Stimulated activated CD8-positive, alpha-beta memory T cell treated with anti-CD3 and anti-CD28 coated beads, Interleukin-7, amount 100 ng/mL, for 24 hours (primary cell): ENCODE data around the gene THEM5.
"Not testable (repeated sequence)": the region's sequence is repeated elsewhere in the genome, so short reads cannot be mapped to it uniquely, and the experiment has no call there.

Source experiments
- DNase-seq: peaks from one replicate; pipeline ENCODE4 v3.0.0-alpha.2; 2020; ENCODE audit warnings: low read depth

The THEM5 gene, protein sequence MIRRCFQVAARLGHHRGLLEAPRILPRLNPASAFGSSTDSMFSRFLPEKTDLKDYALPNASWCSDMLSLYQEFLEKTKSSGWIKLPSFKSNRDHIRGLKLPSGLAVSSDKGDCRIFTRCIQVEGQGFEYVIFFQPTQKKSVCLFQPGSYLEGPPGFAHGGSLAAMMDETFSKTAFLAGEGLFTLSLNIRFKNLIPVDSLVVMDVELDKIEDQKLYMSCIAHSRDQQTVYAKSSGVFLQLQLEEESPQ

DNA sequence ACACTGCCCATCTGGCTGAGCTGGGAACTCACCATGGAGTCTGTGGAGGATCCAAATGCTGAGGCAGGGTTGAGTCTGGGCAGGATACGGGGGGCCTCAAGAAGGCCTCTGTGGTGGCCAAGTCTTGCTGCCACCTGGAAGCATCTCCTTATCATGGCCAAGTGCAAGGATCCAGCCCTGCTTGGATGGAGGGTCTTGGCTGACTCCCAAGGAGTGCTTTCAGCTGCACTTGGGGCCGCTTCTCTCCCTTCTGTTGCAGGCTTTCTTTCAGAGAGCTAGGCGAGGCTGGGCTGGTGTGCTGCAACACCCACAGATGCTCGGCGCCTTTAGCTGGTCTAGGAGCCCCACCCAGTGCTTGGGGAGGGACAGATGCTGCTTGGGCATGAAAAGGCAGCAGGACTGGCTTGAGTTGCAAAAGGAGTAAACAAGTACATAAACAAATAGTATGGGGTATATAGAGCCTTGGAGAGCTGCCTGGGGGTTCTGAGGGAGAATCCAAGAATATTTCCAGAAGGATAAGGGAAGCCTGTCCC lies at the start of gene THEM5:
THEM5 (minus strand) TSS at position 302 of the 533 bp plus-strand sequence; CDS start at position 155, 147 bp downstream.
- no peak for DNase-seq

DNA sequence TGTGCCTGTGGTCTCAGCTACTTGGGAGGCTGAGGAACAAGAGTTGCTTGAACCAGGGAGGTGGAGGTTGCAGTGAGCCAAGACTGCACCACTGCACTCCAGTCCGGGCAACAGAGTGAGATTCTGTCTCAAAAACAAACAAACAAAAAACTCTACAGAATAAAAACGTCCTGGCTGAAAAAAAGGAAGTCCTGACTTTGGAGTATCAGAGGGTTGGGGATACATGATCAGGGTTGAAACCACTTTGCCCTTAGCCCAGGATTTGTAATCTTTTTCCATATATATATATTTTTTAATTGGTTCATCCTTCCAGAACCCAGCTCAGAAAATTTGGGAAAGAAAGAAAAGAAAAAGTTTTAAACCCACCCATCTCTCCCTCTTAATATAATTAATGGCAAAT lies 49.3 kb upstream of the THEM5 start:
- no peak for DNase-seq

DNA sequence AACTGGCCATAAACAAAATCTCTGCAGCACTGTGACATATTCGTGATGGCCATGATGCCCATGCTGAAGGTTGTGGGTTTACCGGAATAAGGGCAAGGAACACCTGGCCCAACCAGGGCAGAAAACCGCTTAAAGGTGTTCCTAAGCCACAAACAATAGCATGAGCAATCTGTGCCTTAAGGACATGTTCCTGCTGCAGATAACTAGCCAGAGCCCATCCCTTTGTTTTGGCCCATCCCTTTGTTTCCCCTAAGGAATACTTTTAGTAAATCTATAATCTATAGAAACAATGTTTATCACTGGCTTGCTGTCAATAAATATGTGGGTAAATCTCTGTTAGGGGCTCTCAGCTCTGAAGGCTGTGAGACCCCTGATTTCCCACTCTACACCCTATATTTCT lies 47.3 kb upstream of the THEM5 start:
- not testable (repeated sequence) for DNase-seq

DNA sequence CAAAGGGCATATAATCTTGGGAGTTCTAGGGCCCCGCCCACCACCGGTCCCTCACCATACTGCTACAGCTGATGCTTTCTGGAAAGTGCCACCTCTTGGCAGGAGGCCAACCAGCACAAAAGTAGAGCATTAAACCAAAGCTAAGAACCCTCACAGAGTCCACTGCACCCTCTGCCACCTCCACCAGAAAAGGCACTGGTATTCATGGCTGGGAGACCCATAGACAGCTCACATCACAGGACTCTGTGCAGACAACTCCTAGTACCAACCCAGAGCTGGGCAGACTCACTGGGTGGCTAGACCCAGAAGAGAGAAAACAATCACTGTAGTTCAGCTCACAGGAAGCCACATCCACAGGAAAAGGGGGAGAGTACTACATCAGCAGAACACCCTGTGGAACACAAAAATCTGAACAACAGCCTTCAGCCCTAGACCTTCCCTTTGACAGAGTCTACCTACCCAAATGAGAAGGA lies 45.0 kb upstream of the THEM5 start:
- no peak for DNase-seq

DNA sequence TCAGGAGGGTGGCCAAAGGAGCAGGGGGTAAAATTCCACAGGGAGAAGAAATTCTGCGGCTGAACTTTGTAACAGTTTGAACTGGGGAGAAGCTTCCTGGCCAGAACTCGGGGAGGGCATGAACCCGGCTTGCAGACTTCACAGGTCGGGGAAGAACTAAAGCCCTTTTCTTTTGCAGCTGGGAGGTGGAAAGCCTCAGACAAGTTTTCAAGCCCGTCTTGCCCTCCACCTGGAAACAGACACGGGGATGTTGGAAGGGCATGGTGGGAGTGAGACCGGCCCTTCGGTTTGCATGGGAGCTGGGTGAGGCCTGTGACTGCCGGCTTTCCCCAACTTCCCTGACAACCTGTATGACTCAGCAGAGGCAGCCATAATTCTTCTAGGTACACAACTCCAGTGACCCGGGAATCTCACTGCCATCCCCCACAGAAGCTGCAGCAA lies 44.5 kb upstream of the THEM5 start:
- DNase-seq = no peak

DNA sequence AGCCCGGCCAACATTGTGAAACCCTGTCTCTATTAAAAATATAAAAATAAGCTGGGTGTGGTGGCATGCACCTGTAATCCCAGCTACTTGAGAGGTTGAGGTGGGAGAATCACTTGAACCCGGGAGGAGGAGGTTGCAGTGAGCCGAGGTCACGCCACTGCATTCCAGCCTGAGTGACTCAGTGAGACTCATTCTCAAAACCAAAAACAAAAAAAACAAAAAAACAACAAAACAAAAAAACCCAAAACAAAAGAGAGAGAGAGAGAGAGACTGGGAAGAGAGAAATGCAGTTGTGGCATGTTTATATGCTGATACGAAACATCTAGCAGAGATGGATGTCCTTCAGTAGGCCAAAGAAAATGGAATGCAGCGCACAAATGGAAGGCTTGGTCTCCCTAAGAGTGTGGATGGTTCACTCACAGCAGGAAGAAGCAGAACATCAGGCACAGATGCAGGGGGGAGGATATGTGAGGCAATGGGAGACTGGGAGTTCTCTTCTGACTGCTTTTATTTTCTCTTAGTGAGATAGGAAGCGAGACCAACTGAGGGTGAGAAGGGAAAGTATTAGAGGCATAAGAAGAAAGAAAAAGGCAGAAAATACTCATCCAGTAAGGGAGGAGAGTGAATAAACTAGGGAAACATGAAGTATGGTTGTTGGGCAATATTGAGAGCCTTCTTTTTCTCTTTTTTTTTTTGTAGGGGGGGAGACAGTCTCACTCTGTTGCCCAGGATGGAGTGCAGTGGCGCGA lies 39.8 kb upstream of the THEM5 start:
- DNase-seq = no peak

DNA sequence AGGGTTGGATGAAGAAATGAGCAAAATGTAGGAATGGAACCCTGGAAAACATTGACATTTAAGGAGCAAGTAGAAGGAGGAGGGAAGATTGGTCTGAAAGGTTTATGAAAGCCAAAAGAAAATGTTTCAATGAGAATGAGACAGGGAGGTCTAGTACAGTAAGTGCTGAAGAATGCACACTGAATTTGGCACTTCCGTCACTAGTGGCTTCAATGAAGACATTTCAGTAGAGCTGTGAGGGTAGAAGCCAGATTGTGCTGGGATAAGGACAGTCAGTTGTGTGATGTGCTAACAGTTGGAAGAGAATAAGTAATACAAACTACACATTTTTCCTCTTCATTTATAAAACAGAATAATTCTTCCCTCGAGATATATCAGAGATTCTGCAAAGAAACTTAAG lies 38.7 kb upstream of the THEM5 start:
- DNase-seq = no peak

DNA sequence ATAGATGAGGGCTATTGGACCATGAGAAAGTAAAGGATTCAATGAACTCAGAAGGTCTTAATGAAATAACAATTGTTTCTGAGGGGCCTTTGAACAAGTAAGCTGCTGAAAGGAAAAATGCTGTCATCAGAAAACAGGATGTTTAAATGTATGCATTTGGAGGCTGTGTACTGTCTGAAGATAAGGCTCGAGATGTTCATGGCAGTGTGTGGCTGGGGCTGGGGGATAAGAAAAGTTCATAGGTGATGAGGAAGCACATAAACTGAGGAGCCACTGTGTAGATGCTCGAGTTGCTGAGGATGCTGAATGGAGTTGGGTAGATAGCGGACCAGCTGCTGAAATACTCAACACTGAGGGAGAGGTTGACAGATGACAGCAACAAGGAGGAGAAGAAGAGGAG lies 38.0 kb upstream of the THEM5 start:
- no peak for DNase-seq

DNA sequence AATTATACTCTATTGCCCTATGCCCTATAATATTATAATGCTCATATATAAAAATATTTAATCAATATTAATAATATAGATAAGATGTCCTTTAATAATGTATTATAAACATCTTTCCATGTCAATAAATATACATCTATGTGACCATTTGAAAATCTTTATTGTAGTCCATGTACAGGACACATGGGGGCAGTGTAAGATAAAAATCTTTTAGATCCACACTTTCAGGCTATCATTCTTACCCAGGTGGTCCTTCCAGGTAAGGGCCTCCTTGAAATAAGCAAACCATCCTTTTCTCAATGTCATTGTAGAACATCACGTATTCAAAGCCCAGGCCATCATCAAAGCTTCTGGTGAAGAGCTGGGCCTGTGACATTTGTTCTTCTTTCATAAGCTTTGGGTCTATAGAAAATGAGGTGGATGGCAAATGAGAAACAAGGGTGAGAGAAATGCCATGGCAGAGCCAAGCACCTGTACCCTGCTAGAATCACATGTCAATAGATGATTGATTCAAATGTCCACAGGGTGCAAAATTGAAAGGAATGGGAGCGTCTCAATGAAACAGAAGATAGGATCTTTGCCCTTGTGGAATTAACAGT lies 35.6 kb upstream of the THEM5 start:
- no peak for DNase-seq

DNA sequence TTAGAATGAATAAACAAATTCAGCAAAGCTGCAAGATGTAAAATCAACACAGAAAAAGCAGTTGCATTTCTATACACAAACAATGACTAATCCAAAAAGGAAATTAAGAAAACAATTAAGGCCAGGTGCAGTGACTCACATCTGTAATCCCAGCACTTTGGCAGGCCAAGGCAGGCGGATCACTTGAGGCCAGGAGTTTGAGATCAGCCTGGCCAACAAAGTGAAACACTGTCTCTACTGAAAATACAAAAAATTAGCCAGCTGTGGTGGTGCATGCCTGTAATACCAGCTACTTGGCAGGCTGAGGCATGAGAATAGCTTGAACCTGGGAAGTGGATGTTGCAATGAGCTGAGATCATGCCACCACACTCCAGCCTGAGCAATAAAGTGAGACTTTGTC lies 33.5 kb upstream of the THEM5 start:
- DNase-seq = no peak

DNA sequence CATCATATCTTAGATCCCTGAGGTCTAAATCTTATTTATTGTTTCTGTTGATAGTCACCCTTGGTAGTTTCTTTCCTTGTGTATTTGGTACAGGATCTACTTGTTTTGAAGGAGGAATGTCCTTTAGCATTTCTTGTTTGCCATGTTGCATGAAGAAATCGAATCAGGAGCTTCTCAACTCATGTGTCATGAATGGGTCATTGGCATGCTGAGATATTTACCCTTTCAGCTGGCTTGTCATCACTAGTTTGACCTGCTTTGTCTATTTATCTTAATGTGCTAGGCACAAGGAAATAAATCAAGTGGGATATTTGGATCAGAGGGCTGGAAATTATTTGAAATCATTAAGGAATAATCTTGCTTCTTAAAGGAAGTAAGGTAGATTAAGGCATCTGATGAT lies 32.0 kb upstream of the THEM5 start:
- no peak for DNase-seq

DNA sequence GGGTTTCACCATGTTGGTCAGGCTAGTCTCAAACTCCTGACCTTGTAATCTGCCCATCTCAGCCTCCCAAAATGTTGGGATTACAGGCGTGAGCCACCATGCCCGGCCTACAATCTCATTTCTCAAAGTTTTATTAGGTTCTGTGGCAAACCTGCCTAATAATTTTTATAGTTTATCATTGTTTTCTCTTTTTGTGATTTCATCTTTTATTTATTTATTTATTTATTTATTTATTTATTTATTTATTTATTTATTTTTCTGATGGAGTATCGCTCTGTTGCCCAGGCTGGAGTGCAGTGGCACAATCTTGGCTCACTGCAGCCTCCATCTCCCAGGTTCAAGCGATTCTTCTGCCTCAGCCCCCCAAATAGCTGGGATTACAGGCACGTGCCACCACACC lies 31.4 kb upstream of the THEM5 start:
- not testable (repeated sequence) for DNase-seq

DNA sequence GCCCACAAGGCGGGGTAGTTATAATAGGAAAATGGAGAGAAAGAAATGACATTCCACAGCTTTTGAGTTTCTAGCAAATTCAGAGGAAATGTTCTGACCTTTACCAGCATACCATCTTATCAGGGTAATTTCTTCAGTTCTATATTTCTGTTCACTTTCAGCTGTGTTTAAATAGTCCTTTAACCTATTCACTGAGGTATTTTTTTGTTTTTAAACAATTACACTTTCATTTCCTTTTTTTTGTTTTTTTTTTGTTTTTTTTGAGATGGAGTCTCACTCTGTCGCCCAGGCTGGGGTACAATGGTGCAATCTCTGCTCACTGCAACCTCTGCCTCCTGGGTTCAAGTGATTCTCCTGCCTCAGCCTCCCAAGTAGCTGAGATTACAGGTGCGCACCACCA lies 30.9 kb upstream of the THEM5 start:
- not testable (repeated sequence) for DNase-seq

DNA sequence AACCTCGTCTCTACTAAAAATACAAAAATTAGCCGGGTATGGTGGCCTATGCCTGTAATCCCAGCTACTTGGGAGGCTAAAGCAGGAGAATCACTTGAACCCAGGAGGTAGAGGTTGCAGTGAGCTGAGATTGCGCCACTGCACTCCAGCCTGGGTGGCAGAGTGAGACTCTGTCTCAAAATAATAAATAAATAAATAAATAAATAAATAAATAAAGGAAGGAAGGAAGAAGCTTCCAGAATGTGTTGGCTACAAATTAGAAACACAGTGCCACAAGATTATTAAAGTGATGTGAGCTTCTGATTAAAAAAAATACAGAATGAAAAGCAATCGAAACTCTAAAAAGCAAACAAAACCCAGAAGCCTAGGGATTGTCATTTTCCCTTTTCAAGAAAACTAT lies 30.4 kb upstream of the THEM5 start:
- DNase-seq = not testable (repeated sequence)

DNA sequence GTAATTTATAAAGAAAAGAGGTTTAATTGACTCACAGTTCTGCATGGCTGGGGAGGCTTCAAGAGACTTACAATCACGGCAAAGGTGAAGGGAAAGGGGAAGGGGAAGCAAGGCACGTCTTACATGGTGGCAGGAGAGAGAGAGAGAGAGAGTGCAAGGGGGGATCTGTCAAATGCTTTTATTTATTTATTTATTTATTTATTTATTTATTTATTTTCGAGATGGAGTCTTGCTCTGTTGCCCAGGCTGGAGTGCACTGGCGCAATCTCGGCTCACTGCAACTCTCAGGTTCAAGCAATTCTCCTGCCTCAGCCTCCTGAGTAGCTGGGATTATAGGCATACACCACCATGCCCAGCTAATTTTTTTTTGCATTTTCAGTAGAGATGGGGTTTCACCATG lies 29.4 kb upstream of the THEM5 start:
- DNase-seq = not testable (repeated sequence)

DNA sequence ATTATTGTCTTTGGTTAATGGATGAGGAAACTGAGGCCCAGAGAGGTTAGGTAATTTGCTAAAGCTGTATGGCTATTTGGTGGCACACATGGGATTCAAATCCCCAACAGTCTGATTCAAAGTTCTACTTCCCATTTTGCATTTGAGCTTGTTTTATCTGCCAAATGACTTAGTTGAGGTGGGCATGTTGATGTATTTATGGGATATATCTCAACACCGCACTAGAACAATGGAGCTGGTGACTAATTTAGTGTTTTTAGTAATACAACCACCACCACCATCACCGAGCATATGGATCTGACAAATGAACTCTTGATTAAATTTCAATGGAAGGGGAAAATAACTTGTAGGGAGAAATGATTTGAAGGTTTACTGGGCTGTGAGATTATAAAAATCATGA lies 29.0 kb upstream of the THEM5 start:
- no peak for DNase-seq

DNA sequence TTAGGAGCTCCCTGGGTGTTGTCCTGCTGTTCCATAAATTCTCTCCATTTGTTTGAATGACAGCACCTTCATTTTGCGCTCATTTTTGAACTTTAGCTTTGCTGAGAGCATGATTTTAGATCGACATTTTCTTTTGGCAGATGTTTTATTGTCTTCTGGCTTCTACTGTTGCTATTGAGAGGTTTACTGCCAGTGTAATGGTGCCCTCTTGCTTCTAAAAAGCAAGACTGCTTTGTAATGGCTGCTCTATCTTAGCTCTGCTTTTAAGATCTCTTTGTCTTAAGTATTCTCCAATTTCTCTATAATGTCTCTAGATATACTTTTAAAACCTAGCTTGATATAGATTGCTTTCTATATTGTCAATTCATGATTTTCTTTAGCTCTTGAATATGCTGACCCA lies 28.0 kb upstream of the THEM5 start:
- no peak for DNase-seq

DNA sequence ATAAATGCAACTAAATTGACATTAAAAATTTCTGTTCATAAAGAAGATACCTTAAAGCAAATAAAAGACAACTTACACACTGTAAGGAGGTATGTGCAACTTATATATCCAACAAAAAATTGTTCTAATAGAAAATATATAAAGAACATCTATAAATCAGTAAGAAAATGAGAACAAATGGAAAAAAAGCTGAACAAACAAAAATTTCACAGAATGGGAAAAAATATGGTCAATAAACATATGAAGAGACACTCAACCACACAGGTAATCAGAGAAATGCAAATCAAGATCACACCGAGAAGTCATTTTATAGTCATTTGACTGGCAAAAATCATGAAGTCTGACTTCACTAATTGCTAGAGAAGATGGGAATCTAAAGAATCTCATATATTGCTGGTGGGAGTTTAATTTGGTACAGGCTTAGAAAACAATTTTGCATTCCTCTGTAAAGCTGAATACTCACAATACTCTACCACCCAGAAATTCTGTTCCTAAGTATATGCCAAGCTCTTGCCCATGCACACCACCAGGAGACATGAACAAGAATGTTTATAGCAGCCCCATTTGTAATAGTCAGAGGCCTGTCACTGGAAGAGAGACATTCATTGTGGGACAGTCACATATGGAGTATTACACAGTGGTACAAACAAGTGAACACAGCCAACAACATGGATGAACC lies 22.0 kb upstream of the THEM5 start:
- no peak for DNase-seq

DNA sequence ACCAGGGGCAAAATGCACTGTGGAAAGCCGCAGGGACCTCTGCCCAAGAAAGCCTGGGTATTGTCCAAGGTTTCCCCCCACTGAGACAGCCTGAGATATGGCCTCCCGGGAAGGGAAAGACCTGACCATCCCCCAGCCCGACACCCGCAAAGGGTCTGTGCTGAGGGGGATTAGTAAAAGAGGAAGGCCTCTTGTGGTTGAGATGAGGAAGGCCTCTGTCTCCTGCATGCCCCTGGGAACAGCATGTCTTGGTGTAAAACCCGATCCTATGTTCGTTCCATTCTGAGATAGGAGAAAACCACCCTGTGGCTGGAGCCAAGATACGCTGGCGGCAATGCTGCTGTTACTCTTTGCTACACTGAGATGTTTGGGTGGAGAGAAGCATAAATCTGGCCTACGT lies 19.3 kb upstream of the THEM5 start:
- DNase-seq = not testable (repeated sequence)

DNA sequence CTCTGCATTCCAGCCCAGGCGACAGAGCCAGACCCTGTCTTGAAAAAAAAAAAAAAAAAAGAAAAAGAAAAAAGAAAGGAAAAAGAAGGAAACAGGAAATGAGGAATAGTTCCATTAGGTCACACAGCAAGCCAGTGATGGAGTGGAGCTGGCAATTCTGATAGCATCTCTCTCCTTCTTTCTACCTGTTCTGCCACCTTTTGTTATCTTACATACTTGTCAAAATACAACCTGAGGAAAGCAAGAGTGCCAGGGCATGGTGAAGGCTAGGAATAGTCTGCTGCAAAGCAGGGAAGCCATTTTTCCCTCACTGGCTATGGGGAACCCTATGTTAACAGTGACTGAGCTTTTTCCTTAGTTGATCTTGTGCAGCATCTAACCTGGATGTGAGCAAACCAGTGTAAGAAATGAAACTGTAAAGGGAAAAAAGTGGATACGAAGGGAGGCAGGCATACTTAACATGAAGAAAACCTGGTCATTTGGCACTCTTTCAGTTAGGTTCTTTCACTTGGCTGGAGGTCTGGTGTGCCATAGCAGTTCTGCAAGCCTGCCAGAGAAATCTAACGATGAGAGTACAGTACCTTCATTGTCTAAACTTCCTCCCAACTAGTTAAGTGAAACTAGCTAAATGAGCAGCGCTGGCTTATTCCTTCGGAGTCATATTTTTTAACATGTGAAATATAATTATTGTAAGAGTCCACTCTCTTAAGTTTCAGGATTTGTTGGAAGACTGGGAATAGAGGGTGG lies 17.9 kb upstream of the THEM5 start:
- DNase-seq = no peak

DNA sequence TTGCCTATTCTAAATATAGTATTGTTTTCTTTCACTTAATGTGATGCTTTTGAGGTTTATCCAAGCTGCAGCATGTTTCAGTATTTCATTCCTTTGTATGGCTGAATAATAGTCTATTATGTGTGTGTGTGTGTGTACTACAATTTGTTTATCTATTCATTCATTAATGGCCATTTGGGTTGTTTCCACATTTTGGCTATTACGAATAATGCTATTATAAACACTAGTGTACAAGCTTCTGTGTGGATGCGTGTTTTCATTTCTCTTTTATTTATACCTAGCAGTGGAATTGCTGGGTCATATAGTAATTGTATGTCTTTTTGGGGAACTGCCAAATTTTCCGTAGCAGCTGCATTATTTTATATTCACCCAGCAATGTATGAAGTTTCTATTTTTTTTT lies 15.0 kb upstream of the THEM5 start:
- no peak for DNase-seq
